ENCODE results near the gene ST3GAL2. TPM values are rescaled to one million over a fixed set of nuclear protein-coding genes. Genes with fewer than 3 reads are reported as not detected.

Gene ST3GAL2
- total RNA-seq, 1 experiment from 2014 or later, result 45.9 TPM

- DNase-seq, result peak; percentile 84
- Histone ChIP-seq H4K91ac (ENCODE audit: insufficient read length, low read depth, low read length) (no peak within 1 kb of the TSS), H3K9ac (ENCODE audit: extremely low read depth, insufficient read length, low read length) (peak within 1 kb of the TSS; percentile 93), H4K20me1 (ENCODE audit: control insufficient read depth, insufficient read depth, insufficient read length) (no peaks in the 10 kb centered on the region), H2BK12ac (ENCODE audit: insufficient read length, low read depth, low read length) (no peak within 1 kb of the TSS), H4K8ac (replicated peaks; ENCODE audit: insufficient read length, low read depth, low read length) (no peak within 1 kb of the TSS), H3T11ph (ENCODE audit: low read length) (no peak within 1 kb of the TSS), H3K79me2 (ENCODE audit: insufficient read depth, low read length) (no peaks in the 10 kb centered on the region), H4K5ac (ENCODE audit: insufficient read length, low read depth, low read length) (peak within 1 kb of the TSS; percentile 50), H3K56ac (ENCODE audit: insufficient read length, low read depth, low read length) (no peak within 1 kb of the TSS), H3K9me3 (ENCODE audit: control insufficient read depth, low read depth, low read length) (no peaks in the 10 kb centered on the region), H3K27me3 (ENCODE audit: insufficient read depth, low read length) (no peaks in the 10 kb centered on the region), H3K4me2 (ENCODE audit: insufficient read depth, insufficient read length, low read length) (peak within 1 kb of the TSS; percentile 77), H3K4ac (ENCODE audit: low read depth, low read length) (no peak within 1 kb of the TSS), H2BK15ac (ENCODE audit: low read depth, low read length) (peak within 1 kb of the TSS; percentile 97; the same call in 1 of the 2 replicates), H3K79me1 (ENCODE audit: insufficient read depth, low read depth, low read length, poor library complexity, severe bottlenecking) (no peaks in the 10 kb centered on the region), H2BK20ac (ENCODE audit: low read depth, low read length, poor library complexity, severe bottlenecking) (no peak within 1 kb of the TSS), H3K27ac (ENCODE audit: insufficient read length, low read depth, low read length) (no peak within 1 kb of the TSS), H3K4me1 (ENCODE audit: insufficient read depth, low read length) (no peaks in the 10 kb centered on the region), H3K23me2 (ENCODE audit: insufficient read length, low read depth, low read length, poor library complexity, severe bottlenecking) (no peaks in the 10 kb centered on the region), H3K14ac (ENCODE audit: insufficient read depth, low read length) (peak within 1 kb of the TSS; percentile 100), H3K23ac (ENCODE audit: insufficient read length, low read depth, low read length) (no peak within 1 kb of the TSS), H2BK5ac (ENCODE audit: insufficient read length, low read length) (peak within 1 kb of the TSS; percentile 81), H2AK5ac (ENCODE audit: insufficient read length, low read length) (no peak within 1 kb of the TSS), H2BK120ac (ENCODE audit: low read depth, low read length, poor library complexity, severe bottlenecking) (no peak within 1 kb of the TSS), H3K18ac (ENCODE audit: insufficient read length, low read depth, low read length) (peak within 1 kb of the TSS; percentile 100), H2AFZ (ENCODE audit: low read length) (peak within 1 kb of the TSS; percentile 92)
- H3K27ac Mint-ChIP-seq, result peak within 1 kb of the TSS; percentile 97 to 98 (median 97)
- no peaks in the 10 kb centered on the region for H3K9me3 Mint-ChIP-seq
- peak; percentile 55 for TF ChIP-seq CTCF (conservative IDR thresholded peaks at IDR 0.05)
- peaks cover 10 to 15% of the 10 kb centered on the region in 2 experiments for H3K4me1 Mint-ChIP-seq
- H3K4me3 Mint-ChIP-seq, result peak within 1 kb of the TSS; percentile 84 to 87
- no peaks in the 10 kb centered on the region; the same call in 1 of the 2 replicates for H3K27me3 Mint-ChIP-seq (ENCODE audit: low read depth)
- no peaks in the 10 kb centered on the region for H3K36me3 Mint-ChIP-seq (ENCODE audit: insufficient read depth in 1 of 3, low read depth in 3 of 3)
- WGBS (ENCODE audit: extremely low coverage, insufficient read length, low lambda C conversion rate), result no CpG with 5 or more reads among the region's 67 CpGs
These were observed 15.5 kb upstream of the ST3GAL2 start, which contains the start of gene FCSK for GRCh38 chr16:70454222-70455034. Gene FCSK (plus strand): TSS chr16:70454595. CDS start chr16:70463191, 8,596 bp downstream.
